Right atrium auricular region (tissue), 2 donors: Measurements from ENCODE around the gene WBP4. TPM values are rescaled to one million over a fixed set of nuclear protein-coding genes. Genes with fewer than 3 reads are reported as not detected.
"Not testable (repeated sequence)": the region's sequence is repeated elsewhere in the genome, so short reads cannot be mapped to it uniquely, and the experiment has no call there.

Source experiments
- DNase-seq: peaks from one replicate; pipeline ENCODE4 v3.0.0-alpha.2; 2019; ENCODE audit warnings: low spot score
- H3K27ac ChIP-seq, 2 donors: fragments of 200-600 bp; sonication (generic); 1 replicate in 1 of 2; 2 replicates in 1 of 2; pipeline ENCODE4 v1.5.1; 2016 to 2019
- H3K27me3 ChIP-seq, 2 donors: fragments of 200-600 bp; sonication (generic); one replicate each; pipeline versions ENCODE4 v1.5.1 to v1.6.0; 2017 to 2019
- H3K36me3 ChIP-seq: fragments of 200-600 bp; sonication (generic); one replicate; pipeline ENCODE4 v1.5.1; 2016
- H3K4me1 ChIP-seq, 2 donors: fragments of 200-600 bp; sonication (generic); one replicate each; pipeline versions ENCODE4 v1.5.1 to v1.6.0; 2017 to 2019
- H3K4me3 ChIP-seq, 2 donors: fragments of 200-600 bp; sonication (generic); 1 replicate in 1 of 2; 2 replicates in 1 of 2; pipeline ENCODE4 v1.5.1; 2017 to 2019; ENCODE audit warnings: mild to moderate bottlenecking in 1 of 2, moderate library complexity in 1 of 2
- H3K9me3 ChIP-seq, 2 donors: fragments of 200-600 bp; sonication (generic); one replicate each; pipeline ENCODE4 v1.5.1; 2019
- total RNA-seq, 2 donors: library from RNA; depleted of rRNA; stranded (reverse); fragments of >200 nt; gene quantifications; one replicate each; pipeline ENCODE4 v1.1.0, GENCODE V29; 2016
- TF ChIP-seq, protein P1 (sequence below), 2 donors: fragments of 200-600 bp; sonication (generic); IDR thresholded peaks; one replicate each; pipeline ENCODE4 v1.5.1; 2019; ENCODE audit warnings: antibody characterized with exemption in 2 of 2

The WBP4 gene
- total RNA-seq, 2 donors from 2014 or later: 14.0 to 18.0 TPM

- no peak for DNase-seq
- H3K4me3 ChIP-seq: no peak overlapping the region
- no peaks in the 10 kb centered on the region for H3K9me3 ChIP-seq
- no peaks in the 10 kb centered on the region for H3K27me3 ChIP-seq
- H3K27ac ChIP-seq: no peak overlapping the region
- H3K36me3 ChIP-seq: peaks cover 85% of the 10 kb centered on the region
- TF ChIP-seq, protein P1, sequence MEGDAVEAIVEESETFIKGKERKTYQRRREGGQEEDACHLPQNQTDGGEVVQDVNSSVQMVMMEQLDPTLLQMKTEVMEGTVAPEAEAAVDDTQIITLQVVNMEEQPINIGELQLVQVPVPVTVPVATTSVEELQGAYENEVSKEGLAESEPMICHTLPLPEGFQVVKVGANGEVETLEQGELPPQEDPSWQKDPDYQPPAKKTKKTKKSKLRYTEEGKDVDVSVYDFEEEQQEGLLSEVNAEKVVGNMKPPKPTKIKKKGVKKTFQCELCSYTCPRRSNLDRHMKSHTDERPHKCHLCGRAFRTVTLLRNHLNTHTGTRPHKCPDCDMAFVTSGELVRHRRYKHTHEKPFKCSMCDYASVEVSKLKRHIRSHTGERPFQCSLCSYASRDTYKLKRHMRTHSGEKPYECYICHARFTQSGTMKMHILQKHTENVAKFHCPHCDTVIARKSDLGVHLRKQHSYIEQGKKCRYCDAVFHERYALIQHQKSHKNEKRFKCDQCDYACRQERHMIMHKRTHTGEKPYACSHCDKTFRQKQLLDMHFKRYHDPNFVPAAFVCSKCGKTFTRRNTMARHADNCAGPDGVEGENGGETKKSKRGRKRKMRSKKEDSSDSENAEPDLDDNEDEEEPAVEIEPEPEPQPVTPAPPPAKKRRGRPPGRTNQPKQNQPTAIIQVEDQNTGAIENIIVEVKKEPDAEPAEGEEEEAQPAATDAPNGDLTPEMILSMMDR (IDR thresholded peaks at IDR 0.05): no peak
- H3K4me1 ChIP-seq: no peaks in the 10 kb centered on the region
Observed at GRCh38 chr13:41079725-41080124, 18.4 kb downstream of the WBP4 start.

GRCh38 chr13:41085961-41086585 lies 24.8 kb downstream of the WBP4 start:
- Histone ChIP-seq H3K4me1 (no peaks in the 10 kb centered on the region), H3K27me3 (no peaks in the 10 kb centered on the region), H3K27ac (no peak overlapping the region), H3K9me3 (no peaks in the 10 kb centered on the region), H3K4me3 (no peak overlapping the region), H3K36me3 (peaks cover 35% of the 10 kb centered on the region)
- TF ChIP-seq, protein P1 (IDR thresholded peaks at IDR 0.05): no peak
- DNase-seq: no peak

DNA sequence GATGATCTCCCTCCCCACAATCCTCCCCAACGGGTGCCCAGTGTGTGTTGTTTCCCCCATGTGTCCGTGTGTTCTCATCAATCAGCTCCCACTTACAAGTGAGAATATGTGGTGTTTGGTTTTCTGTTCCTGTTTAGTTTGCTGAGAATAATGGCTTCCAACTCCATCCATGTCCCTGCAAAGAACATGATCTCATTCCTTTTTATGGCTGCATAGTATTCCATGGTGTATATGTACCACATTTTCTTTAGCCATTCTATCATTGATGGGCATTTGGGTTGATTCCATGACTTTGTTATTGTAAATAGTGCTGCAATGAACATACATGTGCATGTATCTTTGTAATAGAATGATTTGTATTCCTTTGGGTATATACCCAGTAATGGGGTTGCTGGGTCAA lies 34.4 kb downstream of the WBP4 start:
- H3K4me3 ChIP-seq, DNase-seq, H3K9me3 ChIP-seq, H3K27me3 ChIP-seq, H3K36me3 ChIP-seq, H3K27ac ChIP-seq, H3K4me1 ChIP-seq: not testable (repeated sequence)

GRCh38 chr13:41098761-41099160 lies 37.5 kb downstream of the WBP4 start:
- Histone ChIP-seq H3K36me3 (no peaks in the 10 kb centered on the region), H3K4me1 (no peaks in the 10 kb centered on the region), H3K9me3 (no peaks in the 10 kb centered on the region), H3K27me3 (no peaks in the 10 kb centered on the region), H3K27ac (no peak overlapping the region), H3K4me3 (no peak overlapping the region)
- TF ChIP-seq, protein P1 (IDR thresholded peaks at IDR 0.05): no peak
- DNase-seq: no peak

GRCh38 chr13:41099986-41100385 lies 38.7 kb downstream of the WBP4 start:
- H3K36me3 ChIP-seq: no peaks in the 10 kb centered on the region
- H3K9me3 ChIP-seq: no peaks in the 10 kb centered on the region
- no peaks in the 10 kb centered on the region for H3K4me1 ChIP-seq
- H3K27ac ChIP-seq: no peak overlapping the region
- no peak for DNase-seq
- H3K27me3 ChIP-seq: no peaks in the 10 kb centered on the region
- H3K4me3 ChIP-seq: no peak overlapping the region
- TF ChIP-seq, protein P1 (IDR thresholded peaks at IDR 0.05): no peak

- Histone ChIP-seq H3K4me1 (no peaks in the 10 kb centered on the region), H3K27me3 (no peaks in the 10 kb centered on the region), H3K9me3 (no peaks in the 10 kb centered on the region), H3K4me3 (no peak overlapping the region), H3K36me3 (no peaks in the 10 kb centered on the region), H3K27ac (no peak overlapping the region)
- no peak for DNase-seq
- TF ChIP-seq, protein P1 (IDR thresholded peaks at IDR 0.05): no peak
Observed at GRCh38 chr13:41107104-41107571, 45.8 kb downstream of the WBP4 start.
